Activated CD8-positive, alpha-beta T cell treated with anti-CD3 and anti-CD28 coated beads for 36 hours (primary cell): ENCODE measurements around the gene NRG3. TPM values are rescaled to one million over a fixed set of nuclear protein-coding genes. Genes with fewer than 3 reads are reported as not detected.

Experiments
- ATAC-seq: fragments of 200-7000 bp; cut with Tn5 transposase; one replicate; pipeline ENCODE4 v1.10.0; 2021; ENCODE audit warnings: mild to moderate bottlenecking, moderate library complexity
- CTCF ChIA-PET: fragments of 350-600 bp; sonication (Branson Sonifier 250); formaldehyde crosslinking; loops from one replicate; lab custom pipeline; 2021; ENCODE audit warnings: antibody characterized with exemption; lab: Charles Lee
- POLR2A ChIA-PET: fragments of 350-600 bp; sonication (Branson Sonifier 250); formaldehyde crosslinking; loops from one replicate; lab custom pipeline; 2021; ENCODE audit warnings: antibody characterized with exemption; lab: Charles Lee
- DNase-seq: peaks from one replicate; pipeline ENCODE4 v3.0.0-alpha.2; 2020
- H3K27ac Mint-ChIP-seq: one replicate; pipeline ENCODE4 v1.8.0; 2021; ENCODE audit warnings: mild to moderate bottlenecking, mixed read lengths
- H3K27me3 Mint-ChIP-seq: one replicate; pipeline ENCODE4 v1.8.0; 2021; ENCODE audit warnings: mixed read lengths
- H3K36me3 Mint-ChIP-seq: one replicate; pipeline ENCODE4 v1.8.0; 2021; ENCODE audit warnings: low read depth, mixed read lengths
- H3K4me1 Mint-ChIP-seq: one replicate; pipeline ENCODE4 v1.8.0; 2021; ENCODE audit warnings: low read depth, mixed read lengths
- H3K4me3 Mint-ChIP-seq: one replicate; pipeline ENCODE4 v1.8.0; 2021; ENCODE audit warnings: mild to moderate bottlenecking, moderate library complexity, mixed read lengths
- H3K9me3 Mint-ChIP-seq: one replicate; pipeline ENCODE4 v1.8.0; 2021; ENCODE audit warnings: mixed read lengths
- intact Hi-C: fragments of 100-400 bp; cut with micrococcal nuclease; formaldehyde crosslinking; loops from one replicate; pipeline ENCODE4 v1.10.0; 2022
- total RNA-seq, 2 experiments: library from RNA; stranded (reverse); gene quantifications; one replicate each; pipeline ENCODE4 v1.2.3, GENCODE V29; 2021
- TF ChIP-seq, protein P1 (sequence below): fragments of 200-600 bp; IDR thresholded peaks from one replicate; pipeline ENCODE4 v1.8.0; 2022; ENCODE audit warnings: antibody characterized with exemption, mild to moderate bottlenecking

The NRG3 gene
- total RNA-seq, 2 experiments from 2014 or later = not detected

DNA sequence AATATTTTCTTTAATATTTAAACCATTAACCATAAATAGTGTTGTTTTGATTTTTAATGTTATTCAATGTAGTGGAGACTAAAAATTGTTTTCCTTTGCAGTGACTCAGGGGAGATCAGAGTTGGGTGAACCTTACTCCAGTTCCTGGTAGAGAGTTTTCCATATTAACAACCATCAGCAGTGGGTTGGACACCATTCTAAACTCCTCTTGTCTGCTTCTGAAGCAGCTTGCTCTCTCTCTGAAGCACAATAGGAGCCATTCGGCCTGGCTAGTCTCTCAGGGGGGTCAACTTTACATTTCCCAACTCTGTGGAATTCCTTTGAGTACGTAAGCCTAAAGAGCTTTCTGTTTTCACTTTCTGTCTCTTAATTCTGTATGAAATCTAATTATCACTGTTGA is 9.4 kb upstream of the NRG3 start:
- CTCF ChIA-PET = no interaction called here
- TF ChIP-seq, protein P1, sequence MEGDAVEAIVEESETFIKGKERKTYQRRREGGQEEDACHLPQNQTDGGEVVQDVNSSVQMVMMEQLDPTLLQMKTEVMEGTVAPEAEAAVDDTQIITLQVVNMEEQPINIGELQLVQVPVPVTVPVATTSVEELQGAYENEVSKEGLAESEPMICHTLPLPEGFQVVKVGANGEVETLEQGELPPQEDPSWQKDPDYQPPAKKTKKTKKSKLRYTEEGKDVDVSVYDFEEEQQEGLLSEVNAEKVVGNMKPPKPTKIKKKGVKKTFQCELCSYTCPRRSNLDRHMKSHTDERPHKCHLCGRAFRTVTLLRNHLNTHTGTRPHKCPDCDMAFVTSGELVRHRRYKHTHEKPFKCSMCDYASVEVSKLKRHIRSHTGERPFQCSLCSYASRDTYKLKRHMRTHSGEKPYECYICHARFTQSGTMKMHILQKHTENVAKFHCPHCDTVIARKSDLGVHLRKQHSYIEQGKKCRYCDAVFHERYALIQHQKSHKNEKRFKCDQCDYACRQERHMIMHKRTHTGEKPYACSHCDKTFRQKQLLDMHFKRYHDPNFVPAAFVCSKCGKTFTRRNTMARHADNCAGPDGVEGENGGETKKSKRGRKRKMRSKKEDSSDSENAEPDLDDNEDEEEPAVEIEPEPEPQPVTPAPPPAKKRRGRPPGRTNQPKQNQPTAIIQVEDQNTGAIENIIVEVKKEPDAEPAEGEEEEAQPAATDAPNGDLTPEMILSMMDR = no peak
- DNase-seq (no peak), ATAC-seq (no peak)
- Mint-ChIP-seq H3K27ac (no peak overlapping the region), H3K9me3 (peaks cover 4% of the 10 kb centered on the region), H3K27me3 (peaks cover 2% of the 10 kb centered on the region), H3K36me3 (no peaks in the 10 kb centered on the region), H3K4me1 (no peaks in the 10 kb centered on the region), H3K4me3 (no peak overlapping the region)
- POLR2A ChIA-PET = no interaction called here
- intact Hi-C loops = no loop called here

DNA sequence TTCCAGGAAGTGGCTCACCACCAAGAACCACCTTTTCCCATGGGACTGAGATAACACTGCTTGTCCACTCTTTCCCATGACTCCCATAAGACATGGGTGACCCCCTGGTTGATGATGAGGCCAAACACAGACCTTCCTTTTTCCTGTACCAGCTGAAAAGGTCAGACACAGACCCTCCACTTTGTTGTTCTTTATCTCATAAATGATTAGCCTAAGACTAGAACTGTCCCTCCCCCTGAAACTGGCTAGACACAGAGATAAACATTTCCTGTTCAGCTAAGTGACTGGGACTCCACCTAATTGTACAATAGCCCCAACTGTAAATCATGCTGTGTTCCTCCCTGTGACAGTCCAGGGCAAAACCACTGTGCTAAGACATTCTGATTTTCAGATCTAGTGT is 8.2 kb upstream of the NRG3 start:
- intact Hi-C loops = no loop called here
- Mint-ChIP-seq H3K27me3 (peaks cover 1% of the 10 kb centered on the region), H3K9me3 (no peaks in the 10 kb centered on the region), H3K4me1 (no peaks in the 10 kb centered on the region), H3K4me3 (no peak overlapping the region), H3K36me3 (no peaks in the 10 kb centered on the region), H3K27ac (no peak overlapping the region)
- TF ChIP-seq, protein P1 = no peak
- ATAC-seq (no peak), DNase-seq (no peak)
- ChIA-PET CTCF (no interaction called here), POLR2A (no interaction called here)

DNA sequence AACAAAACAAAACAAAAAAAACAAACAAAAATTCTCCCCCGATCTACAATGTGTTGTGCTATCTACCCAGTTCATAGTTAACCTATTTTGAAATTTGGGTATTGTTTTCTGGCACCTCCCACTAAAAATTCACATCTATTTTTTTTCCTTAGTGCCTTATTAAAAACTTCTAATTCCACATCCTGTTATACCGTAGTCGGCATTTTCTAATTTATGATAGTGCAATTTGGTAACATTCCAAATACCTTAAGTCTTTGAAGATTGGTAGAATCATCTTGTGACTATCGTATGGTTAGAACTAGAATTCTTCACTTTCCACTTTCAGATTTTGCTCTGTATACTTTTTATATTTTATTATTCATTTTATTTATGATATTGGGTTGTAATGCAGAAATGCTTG is 4.5 kb upstream of the NRG3 start:
- ChIA-PET POLR2A (interaction anchor here (0.6 kb wide), 1 partner anchor 41 kb away, joined by 3 read pairs; no protein-coding TSS in a partner anchor), CTCF (no interaction called here)
- Mint-ChIP-seq H3K9me3 (no peaks in the 10 kb centered on the region), H3K27ac (no peak overlapping the region), H3K27me3 (peaks cover 19% of the 10 kb centered on the region), H3K4me1 (no peaks in the 10 kb centered on the region), H3K4me3 (no peak overlapping the region), H3K36me3 (no peaks in the 10 kb centered on the region)
- no peak for ATAC-seq
- DNase-seq = no peak
- intact Hi-C loops = no loop called here
- TF ChIP-seq, protein P1 = no peak

DNA sequence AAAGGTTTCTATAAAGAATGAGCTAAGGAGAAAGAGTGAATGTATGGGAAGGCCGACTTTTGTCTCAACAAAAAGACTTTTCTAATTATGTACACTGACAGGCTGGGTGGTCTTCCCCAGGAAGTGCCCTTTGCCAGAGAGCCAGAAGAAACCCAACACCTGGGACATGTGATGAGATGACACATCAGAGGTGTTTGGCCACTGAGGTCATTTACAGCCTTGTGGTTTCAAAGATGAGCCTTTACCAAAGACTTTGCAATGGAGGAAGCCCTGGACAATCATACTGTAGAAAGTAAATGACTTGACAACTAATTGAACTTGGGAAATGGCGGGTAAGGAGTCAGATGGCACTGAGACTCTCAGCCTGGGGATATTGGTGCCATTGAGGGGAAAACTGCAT is 3.4 kb upstream of the NRG3 start:
- ChIA-PET CTCF (no interaction called here), POLR2A (no interaction called here)
- Mint-ChIP-seq H3K27ac (no peak overlapping the region), H3K36me3 (peaks cover 1% of the 10 kb centered on the region), H3K4me3 (no peak overlapping the region), H3K4me1 (peaks cover 7% of the 10 kb centered on the region), H3K27me3 (peaks cover 30% of the 10 kb centered on the region), H3K9me3 (no peaks in the 10 kb centered on the region)
- ATAC-seq = no peak
- intact Hi-C loops = no loop called here
- DNase-seq = no peak
- TF ChIP-seq, protein P1 = no peak

DNA sequence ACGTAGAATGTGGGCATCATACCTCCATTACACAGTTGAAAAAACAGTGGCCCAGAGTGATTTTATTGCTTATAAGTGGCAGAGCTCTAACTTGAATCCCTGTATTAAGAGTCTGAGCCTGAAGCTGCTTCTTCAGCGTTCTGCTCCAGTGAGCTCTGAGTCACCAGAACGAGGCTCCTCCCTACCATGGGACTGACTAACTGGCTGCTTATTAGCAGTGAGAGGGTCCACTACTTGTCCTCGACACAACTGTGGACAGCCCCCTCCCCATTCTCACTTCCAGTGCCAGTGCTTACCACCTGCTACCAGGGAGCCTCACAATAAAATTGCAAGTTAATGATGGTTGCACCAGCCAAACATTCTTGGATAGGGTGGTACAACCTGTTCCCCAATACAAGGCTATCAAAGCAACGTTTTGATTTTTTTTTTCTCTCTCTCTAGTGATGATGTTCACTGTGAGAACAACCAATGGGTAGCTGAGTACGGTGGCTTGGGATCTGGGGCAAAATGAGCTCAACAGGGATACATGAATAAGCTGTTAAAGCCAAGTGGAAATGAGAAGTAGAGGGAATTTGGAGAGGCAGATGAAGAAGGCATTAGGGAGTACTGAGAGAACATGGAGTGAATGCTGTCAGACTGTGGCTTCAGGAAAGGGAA is 2.7 kb upstream of the NRG3 start:
- Mint-ChIP-seq H3K9me3 (no peaks in the 10 kb centered on the region), H3K36me3 (peaks cover 1% of the 10 kb centered on the region), H3K4me1 (peaks cover 9% of the 10 kb centered on the region), H3K4me3 (no peak overlapping the region), H3K27me3 (peaks cover 37% of the 10 kb centered on the region), H3K27ac (no peak overlapping the region)
- ChIA-PET POLR2A (no interaction called here), CTCF (no interaction called here)
- DNase-seq = no peak
- no peak for ATAC-seq
- intact Hi-C loops = no loop called here
- TF ChIP-seq, protein P1 = no peak
